ENCODE results near the gene MAST4. TPM values are rescaled to one million over a fixed set of nuclear protein-coding genes. Genes with fewer than 3 reads are reported as not detected.
A peak's percentile ranks its signal among the peaks of the same experiment; 100 is the strongest.

MAST4 gene
- total and polyA plus RNA-seq, 8 donors, result 5.9 to 29.7 (median 10.0) TPM

DNA sequence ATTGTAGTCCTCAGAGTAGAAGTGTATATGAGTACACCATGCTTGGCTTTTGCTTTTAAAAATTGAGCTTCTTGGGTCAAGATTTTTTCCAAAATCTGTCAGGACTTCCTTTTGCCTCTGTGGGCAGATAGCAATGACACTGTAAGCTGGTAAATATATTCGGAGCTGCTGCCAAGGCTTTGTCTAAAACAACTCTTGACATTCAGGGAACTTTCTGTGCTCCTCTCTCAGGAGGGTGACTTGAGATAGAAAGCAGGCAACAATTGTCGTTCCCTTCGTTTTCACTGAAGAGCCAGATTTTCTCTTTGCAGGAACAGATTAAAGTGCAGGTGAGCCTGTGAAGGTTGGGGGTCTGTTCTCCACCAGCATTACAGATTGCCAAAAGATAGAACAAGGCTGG is 230.5 kb downstream of the MAST4 start:
- WGBS, 2 donors, result 69 to 75% methylated on average over 3 of the region's 3 CpGs
- no peak overlapping the region for H3K27ac ChIP-seq

GRCh38 chr5:66828046-66828547 is 231.9 kb downstream of the MAST4 start:
- intact Hi-C loops (cut with DNase I), result no loop called here
- Histone ChIP-seq H3K4me3 (peak overlapping the region in 1 of 4 donors; percentile 31), H3K36me3 (no peaks in the 10 kb centered on the region), H3K9me3 (no peaks in the 10 kb centered on the region), H3K27me3 (no peaks in the 10 kb centered on the region), H3K4me1 (peaks cover 0 to 3% (median 0%) of the 10 kb centered on the region in 3 donors), H3K27ac (no peak overlapping the region)
- FAIRE-seq (no peak), DNase-seq (no peak), ATAC-seq (peak; percentile 7 to 35 (median 15))
- TF ChIP-seq, protein P1, sequence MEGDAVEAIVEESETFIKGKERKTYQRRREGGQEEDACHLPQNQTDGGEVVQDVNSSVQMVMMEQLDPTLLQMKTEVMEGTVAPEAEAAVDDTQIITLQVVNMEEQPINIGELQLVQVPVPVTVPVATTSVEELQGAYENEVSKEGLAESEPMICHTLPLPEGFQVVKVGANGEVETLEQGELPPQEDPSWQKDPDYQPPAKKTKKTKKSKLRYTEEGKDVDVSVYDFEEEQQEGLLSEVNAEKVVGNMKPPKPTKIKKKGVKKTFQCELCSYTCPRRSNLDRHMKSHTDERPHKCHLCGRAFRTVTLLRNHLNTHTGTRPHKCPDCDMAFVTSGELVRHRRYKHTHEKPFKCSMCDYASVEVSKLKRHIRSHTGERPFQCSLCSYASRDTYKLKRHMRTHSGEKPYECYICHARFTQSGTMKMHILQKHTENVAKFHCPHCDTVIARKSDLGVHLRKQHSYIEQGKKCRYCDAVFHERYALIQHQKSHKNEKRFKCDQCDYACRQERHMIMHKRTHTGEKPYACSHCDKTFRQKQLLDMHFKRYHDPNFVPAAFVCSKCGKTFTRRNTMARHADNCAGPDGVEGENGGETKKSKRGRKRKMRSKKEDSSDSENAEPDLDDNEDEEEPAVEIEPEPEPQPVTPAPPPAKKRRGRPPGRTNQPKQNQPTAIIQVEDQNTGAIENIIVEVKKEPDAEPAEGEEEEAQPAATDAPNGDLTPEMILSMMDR (IDR thresholded peaks at IDR 0.05), result no peak
- WGBS, 2 donors, result 39 to 43% methylated on average over 5 of the region's 5 CpGs

More for the DNA sequence above, 230.5 kb downstream of the MAST4 start:
- no peaks in the 10 kb centered on the region for H3K27me3 ChIP-seq
- intact Hi-C loops (cut with DNase I), result no loop called here
- H3K4me3 ChIP-seq, result no peak overlapping the region
- DNase-seq (no peak), ATAC-seq (no peak), FAIRE-seq (no peak)
- no peaks in the 10 kb centered on the region for H3K9me3 ChIP-seq
- TF ChIP-seq, protein P1 (IDR thresholded peaks at IDR 0.05), result no peak
- peaks cover 0 to 3% (median 0%) of the 10 kb centered on the region in 3 donors for H3K4me1 ChIP-seq
- no peaks in the 10 kb centered on the region for H3K36me3 ChIP-seq

DNA sequence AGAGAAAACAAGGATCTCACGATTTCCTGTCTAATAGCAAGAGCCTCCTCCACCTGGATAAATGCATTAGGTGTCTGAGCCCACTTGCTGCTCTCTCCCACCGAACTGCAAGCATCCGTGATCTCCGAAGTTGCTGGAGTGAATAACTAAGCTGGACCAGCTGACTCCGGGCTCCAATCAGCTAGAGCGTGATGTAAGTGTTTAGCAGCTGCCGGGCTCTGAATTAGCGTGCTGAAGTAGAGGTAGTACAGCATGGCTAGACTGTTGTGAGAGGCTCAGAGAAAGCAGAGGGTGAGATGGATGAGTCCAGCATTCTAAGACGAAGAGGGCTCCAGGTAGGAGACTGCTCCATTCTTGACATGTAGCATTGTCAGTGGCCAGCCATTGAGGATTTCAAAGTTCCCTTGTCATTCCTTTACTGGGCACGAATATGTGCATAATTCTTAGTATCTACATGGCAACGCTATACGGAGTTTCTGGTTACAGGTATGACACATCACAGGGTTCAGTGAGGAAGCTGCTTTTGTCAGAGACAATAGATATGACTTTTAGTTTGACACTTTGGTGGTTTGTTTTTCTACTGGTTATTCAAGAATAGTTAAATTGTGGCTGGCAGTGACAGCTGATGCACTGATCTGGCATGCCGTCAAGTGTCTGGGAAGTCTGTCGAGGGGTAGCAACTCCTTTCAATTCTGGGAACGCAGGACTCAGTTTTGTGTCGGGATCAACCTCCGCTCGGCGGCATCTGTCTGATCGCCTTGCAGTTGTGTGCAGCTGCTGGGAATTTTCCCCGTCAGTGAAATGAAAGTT is 232.6 kb downstream of the MAST4 start:
- peak overlapping the region in 2 of 4 donors; percentile 1 to 21 for H3K27ac ChIP-seq
- no peaks in the 10 kb centered on the region for H3K9me3 ChIP-seq
- TF ChIP-seq, protein P1 (IDR thresholded peaks at IDR 0.05), result no peak
- peak in 5 of 6 donors; percentile 37 to 62 (median 48) for DNase-seq
- no peaks in the 10 kb centered on the region for H3K27me3 ChIP-seq
- H3K4me3 ChIP-seq, result peak overlapping the region in 3 of 4 donors; percentile 3 to 31 (median 25)
- no peak for FAIRE-seq
- no peaks in the 10 kb centered on the region for H3K36me3 ChIP-seq
- intact Hi-C loops (cut with DNase I), result no loop called here
- H3K4me1 ChIP-seq, result peaks cover 0 to 3% (median 0%) of the 10 kb centered on the region in 3 donors
- peak; percentile 93 to 98 (median 96) for ATAC-seq
- 2 to 5% methylated on average over 21 of the region's 21 CpGs for WGBS, 2 donors

DNA sequence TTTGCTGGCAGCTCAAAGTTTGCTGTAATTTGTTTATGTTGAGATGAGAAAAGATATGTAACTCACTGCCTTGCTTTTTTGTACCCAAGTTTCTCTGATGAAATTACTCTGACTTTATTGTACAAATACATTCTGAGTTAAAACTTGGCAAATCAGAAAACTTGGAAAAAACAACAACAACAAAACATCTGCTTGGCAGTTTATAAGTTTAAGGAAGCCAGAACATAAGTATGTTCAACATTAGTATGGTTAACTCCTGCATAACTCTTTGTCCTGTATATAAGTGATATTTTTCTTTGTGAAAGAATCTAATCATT is 233.1 kb downstream of the MAST4 start:
- Histone ChIP-seq H3K27me3 (no peaks in the 10 kb centered on the region), H3K27ac (peak overlapping the region in 2 of 4 donors; percentile 1 to 21), H3K36me3 (no peaks in the 10 kb centered on the region), H3K4me1 (peaks cover 0 to 3% (median 0%) of the 10 kb centered on the region in 3 donors), H3K4me3 (peak overlapping the region in 3 of 4 donors; percentile 3 to 31 (median 25)), H3K9me3 (no peaks in the 10 kb centered on the region)
- TF ChIP-seq, protein P1 (IDR thresholded peaks at IDR 0.05), result no peak
- FAIRE-seq, result peak; percentile 9
- no peak for ATAC-seq
- no peak for DNase-seq
- intact Hi-C loops (cut with DNase I), result no loop called here

DNA sequence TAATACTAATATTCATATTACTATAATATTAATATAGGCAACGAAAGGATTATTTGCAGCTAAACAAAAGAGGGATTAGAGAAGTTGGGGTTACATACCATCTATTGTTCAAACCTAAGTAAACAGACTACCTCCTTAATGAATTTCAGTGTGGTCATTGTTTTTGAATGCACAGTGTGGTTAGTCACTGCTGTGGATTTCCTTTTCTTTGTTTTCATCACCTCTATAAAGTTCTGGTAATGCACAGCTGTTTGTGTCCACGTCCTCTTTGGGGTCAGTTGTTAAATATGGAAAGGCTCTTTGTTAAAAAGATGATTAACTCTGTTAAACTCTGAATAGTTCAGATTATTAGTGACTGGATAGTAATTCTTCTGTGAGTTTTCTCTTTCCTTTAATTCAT is 233.6 kb downstream of the MAST4 start:
- H3K36me3 ChIP-seq, result no peaks in the 10 kb centered on the region
- 49 to 65% methylated on average over 2 of the region's 2 CpGs for WGBS, 2 donors
- intact Hi-C loops (cut with DNase I), result no loop called here
- FAIRE-seq, result no peak
- DNase-seq, result no peak
- H3K27ac ChIP-seq, result no peak overlapping the region
- H3K4me1 ChIP-seq, result peaks cover 0 to 3% (median 0%) of the 10 kb centered on the region in 3 donors
- peak in 1 of 4 donors; percentile 28 for ATAC-seq
- TF ChIP-seq, protein P1 (IDR thresholded peaks at IDR 0.05), result no peak
- H3K4me3 ChIP-seq, result no peak overlapping the region
- H3K27me3 ChIP-seq, result no peaks in the 10 kb centered on the region
- no peaks in the 10 kb centered on the region for H3K9me3 ChIP-seq

Data from pancreas (tissue), 10 donors.